GM18511 (cell line): ENCODE measurements around the gene NMT1.

Experiments used
- ATAC-seq: cut with Tn5 transposase; IDR thresholded peaks from one replicate; pipeline ENCODE4 v1.9.1; 2021; ENCODE audit warnings: mild to moderate bottlenecking, moderate library complexity; ENCODE audit not compliant: unreplicated experiment

NMT1 gene

GRCh38 chr17:45149037-45149668 is 88.0 kb downstream of the NMT1 start:
- no peak for ATAC-seq

- no peak for ATAC-seq
Measured at GRCh38 chr17:45149669-45150664, 88.8 kb downstream of the NMT1 start.

GRCh38 chr17:45150911-45151809 is 90.0 kb downstream of the NMT1 start:
- no peak for ATAC-seq

- no peak for ATAC-seq
Measured at GRCh38 chr17:45155029-45155428, 93.9 kb downstream of the NMT1 start.

GRCh38 chr17:45155483-45155882 is 94.4 kb downstream of the NMT1 start:
- ATAC-seq: no peak

GRCh38 chr17:45156242-45156641 is 95.1 kb downstream of the NMT1 start:
- no peak for ATAC-seq
